Retina (tissue), 1 donor: ENCODE measurements around the gene SLAMF7.
A peak's percentile ranks its signal among the peaks of the same experiment; 100 is the strongest.
"Not testable (repeated sequence)": the region's sequence is repeated elsewhere in the genome, so short reads cannot be mapped to it uniquely, and the experiment has no call there.

Experiments
- DNase-seq: peaks from one replicate; pipeline ENCODE4 v3.0.0-alpha.2; 2016

SLAMF7 gene

GRCh38 chr1:160721473-160721872 lies 17.6 kb upstream of the SLAMF7 start:
- no peak for DNase-seq

GRCh38 chr1:160722726-160723125 lies 16.3 kb upstream of the SLAMF7 start:
- DNase-seq = peak; percentile 8

GRCh38 chr1:160723332-160723731 lies 15.7 kb upstream of the SLAMF7 start:
- no peak for DNase-seq

GRCh38 chr1:160724465-160725242 lies 14.4 kb upstream of the SLAMF7 start:
- DNase-seq = peak; percentile 19

GRCh38 chr1:160726114-160726497 lies 12.9 kb upstream of the SLAMF7 start:
- no peak for DNase-seq

GRCh38 chr1:160726498-160727315 lies 12.3 kb upstream of the SLAMF7 start:
- DNase-seq = peak; percentile 77

- no peak for DNase-seq
Observed at GRCh38 chr1:160727316-160727640, 11.8 kb upstream of the SLAMF7 start.

GRCh38 chr1:160731564-160731963 lies 7.5 kb upstream of the SLAMF7 start:
- DNase-seq = not testable (repeated sequence)

- no peak for DNase-seq
Observed at GRCh38 chr1:160731990-160732389, 7.1 kb upstream of the SLAMF7 start.

- no peak for DNase-seq
Observed at GRCh38 chr1:160733898-160734297, 5.1 kb upstream of the SLAMF7 start.

GRCh38 chr1:160734301-160734700 lies 4.7 kb upstream of the SLAMF7 start:
- no peak for DNase-seq

- DNase-seq = no peak
Observed at GRCh38 chr1:160738271-160738670, 776 bp upstream of the SLAMF7 start.

GRCh38 chr1:160740133-160740688 lies 1.2 kb downstream of the SLAMF7 start:
- no peak for DNase-seq

GRCh38 chr1:160741092-160741501 lies 2.0 kb downstream of the SLAMF7 start:
- no peak for DNase-seq

GRCh38 chr1:160741612-160742348 lies 2.7 kb downstream of the SLAMF7 start:
- DNase-seq = no peak

- DNase-seq = no peak
Observed at GRCh38 chr1:160742428-160743127, 3.5 kb downstream of the SLAMF7 start.

- no peak for DNase-seq
Observed at GRCh38 chr1:160743266-160743665, 4.2 kb downstream of the SLAMF7 start.

GRCh38 chr1:160744199-160744851 lies 5.3 kb downstream of the SLAMF7 start:
- no peak for DNase-seq

GRCh38 chr1:160744852-160745520 lies 5.9 kb downstream of the SLAMF7 start:
- DNase-seq = no peak

GRCh38 chr1:160745551-160745950 lies 6.5 kb downstream of the SLAMF7 start:
- no peak for DNase-seq

- no peak for DNase-seq
Observed at GRCh38 chr1:160746836-160747500, 7.9 kb downstream of the SLAMF7 start.
